Measurements from ENCODE around the gene KCNK10.

Gene KCNK10, protein sequence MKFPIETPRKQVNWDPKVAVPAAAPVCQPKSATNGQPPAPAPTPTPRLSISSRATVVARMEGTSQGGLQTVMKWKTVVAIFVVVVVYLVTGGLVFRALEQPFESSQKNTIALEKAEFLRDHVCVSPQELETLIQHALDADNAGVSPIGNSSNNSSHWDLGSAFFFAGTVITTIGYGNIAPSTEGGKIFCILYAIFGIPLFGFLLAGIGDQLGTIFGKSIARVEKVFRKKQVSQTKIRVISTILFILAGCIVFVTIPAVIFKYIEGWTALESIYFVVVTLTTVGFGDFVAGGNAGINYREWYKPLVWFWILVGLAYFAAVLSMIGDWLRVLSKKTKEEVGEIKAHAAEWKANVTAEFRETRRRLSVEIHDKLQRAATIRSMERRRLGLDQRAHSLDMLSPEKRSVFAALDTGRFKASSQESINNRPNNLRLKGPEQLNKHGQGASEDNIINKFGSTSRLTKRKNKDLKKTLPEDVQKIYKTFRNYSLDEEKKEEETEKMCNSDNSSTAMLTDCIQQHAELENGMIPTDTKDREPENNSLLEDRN

GRCh38 chr14:88323086-88323522 is at the start of gene KCNK10:
Gene KCNK10, minus strand, starts transcription at chr14:88323269. Its CDS starts 471 bp downstream, at chr14:88322798.
- DNase-seq, result peak; percentile 35

- DNase-seq, result no peak
Measured at GRCh38 chr14:88369496-88369895, 46.4 kb upstream of the KCNK10 start.

DNA sequence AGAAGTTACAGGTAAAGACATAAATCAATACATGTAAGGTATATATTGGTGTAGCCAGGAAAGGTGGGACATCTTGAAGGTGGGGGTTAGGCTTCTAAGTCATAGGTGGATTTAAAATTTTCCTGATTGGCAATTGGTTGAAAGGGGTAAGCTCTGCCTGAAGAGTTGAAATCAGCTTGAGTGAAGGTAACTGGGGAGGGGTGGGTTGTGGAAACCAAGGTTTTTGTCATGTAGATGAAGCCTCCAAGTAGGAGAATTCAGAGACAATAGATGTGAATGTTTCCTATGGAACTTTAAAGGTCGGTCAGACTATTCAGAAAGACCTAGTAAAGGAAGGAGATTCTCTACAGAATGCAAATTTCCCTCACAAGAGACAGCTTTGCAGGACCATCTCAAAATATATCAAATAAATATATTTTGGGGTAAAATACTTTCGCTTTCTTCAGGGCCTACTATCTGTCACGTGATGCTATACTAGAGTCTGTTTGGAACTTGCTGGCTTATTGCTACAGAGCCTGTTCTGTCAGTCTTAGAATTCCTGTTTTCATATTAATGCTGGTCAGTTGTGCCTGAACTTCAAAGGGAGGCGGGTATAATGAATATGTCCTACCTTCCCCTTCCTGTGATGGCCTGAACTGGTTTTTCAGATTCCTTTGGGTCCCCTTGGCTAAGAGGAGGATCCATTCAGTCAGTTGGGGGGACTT is 41.8 kb upstream of the KCNK10 start:
- DNase-seq, result no peak

DNA sequence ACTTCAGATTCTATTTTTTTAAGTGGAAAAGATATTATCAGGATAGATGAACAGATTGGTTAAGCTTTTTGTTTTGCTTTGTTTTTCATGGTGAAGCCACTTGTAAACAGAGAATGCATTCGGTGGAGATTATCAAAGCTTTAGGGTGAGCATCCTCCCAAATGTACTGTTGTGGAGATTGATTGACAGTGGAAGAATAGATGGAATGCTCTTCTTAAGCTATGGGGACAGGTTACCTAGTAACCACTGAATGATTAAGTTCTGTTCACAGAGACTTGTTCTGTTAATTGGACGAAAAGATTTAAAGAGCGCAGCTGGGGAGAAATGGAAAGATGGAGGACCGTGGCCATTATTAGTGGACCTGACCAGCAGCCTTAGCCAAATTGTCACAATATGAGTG is 40.6 kb upstream of the KCNK10 start:
- no peak for DNase-seq

- DNase-seq, result no peak
Measured at GRCh38 chr14:88359500-88359899, 36.4 kb upstream of the KCNK10 start.

DNA sequence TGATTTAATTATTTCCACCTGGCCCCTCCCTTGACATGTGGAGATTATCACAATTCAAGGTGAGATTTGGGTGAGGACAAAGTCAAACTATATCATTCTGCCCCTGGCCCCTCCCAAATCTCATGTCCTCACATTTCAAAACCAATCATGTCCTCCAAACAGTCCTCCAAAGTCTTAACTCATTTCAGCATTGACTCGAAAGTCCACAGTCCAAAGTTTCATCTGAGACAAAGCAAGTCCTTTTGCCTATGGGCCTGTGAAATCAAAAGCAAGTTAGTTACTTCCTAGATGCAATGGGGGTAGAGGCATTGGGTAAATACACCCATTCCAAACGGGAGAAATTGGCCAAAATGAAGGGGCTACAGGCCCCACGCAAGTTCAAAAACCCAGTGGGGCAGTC is 31.3 kb upstream of the KCNK10 start:
- no peak for DNase-seq

GRCh38 chr14:88352698-88353097 is 29.6 kb upstream of the KCNK10 start:
- DNase-seq, result no peak

DNA sequence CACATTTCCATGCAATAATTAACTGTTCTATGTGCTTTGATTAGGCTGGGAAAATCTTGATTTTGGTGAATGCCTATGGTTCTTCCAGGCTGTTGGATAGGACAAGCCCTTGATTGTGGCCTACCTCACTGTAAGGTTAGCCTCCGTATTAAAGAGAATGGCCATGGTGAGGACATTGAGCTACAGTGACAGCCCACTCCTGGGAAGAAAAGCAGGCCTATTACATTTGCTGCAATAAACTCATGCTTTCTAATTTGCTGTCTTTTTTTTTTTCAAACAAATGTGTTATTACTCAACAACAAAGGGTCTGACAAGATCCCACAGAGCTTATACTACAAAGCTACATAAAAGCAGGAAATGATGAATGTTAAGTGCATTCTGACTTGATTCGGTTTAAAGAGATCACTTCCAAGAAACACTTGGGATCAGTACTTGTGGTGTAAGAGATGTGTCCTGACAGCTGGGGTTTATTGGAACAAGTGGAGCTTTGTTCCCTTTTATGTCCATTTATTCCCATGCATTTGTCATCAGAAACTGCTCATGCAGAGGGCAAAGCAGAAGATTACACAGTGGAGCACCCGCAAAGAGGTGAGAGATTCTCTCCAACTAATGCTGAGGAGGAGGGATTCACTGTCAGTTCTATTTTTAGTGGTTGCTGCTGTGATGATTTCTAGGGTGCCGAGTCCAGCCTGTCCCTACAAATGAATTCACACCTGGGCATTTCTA is 29.1 kb upstream of the KCNK10 start:
- DNase-seq, result no peak

- no peak for DNase-seq
Measured at GRCh38 chr14:88348546-88348945, 25.5 kb upstream of the KCNK10 start.

- no peak for DNase-seq
Measured at GRCh38 chr14:88346048-88346639, 23.1 kb upstream of the KCNK10 start.

DNA sequence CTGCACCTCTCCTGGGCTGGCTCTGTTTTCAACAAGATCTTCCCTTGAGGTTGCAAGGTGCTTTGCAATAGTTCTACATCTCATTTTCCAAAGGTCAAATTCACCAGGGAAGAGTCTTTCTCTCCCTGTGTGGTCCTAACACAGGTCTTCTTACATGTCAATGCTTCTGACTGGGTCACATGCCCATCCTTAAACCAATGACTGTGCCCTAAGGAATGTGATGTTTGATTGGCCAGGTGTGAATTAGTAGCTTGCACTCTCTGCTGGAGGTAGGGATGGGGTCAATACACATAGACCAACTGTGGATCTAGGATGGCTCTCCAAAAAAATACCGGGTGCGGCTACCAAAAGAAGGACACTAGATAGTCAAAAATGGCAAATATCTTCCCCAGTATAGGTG is 19.9 kb upstream of the KCNK10 start:
- DNase-seq, result no peak

DNA sequence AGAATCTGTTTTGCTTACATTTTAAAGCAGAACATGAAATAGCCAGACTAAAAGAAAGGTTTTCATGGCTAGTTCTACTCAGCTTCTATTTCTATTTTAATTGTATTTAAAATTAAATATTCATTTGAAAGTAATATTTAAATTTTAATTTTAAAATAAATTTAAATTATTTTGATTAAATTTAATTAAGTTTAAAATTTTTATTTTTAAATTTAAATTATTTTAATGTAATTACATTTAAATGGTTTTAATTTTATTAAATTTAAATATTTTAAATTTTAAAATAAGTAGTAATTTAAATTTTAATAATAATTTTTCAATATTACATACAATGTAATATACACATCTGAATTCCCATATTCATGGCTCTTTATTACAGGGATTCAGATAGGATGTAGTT is 17.3 kb upstream of the KCNK10 start:
- no peak for DNase-seq

- no peak for DNase-seq
Measured at GRCh38 chr14:88333036-88333435, 10.0 kb upstream of the KCNK10 start.

GRCh38 chr14:88327497-88327896 is 4.4 kb upstream of the KCNK10 start:
- DNase-seq, result no peak

GRCh38 chr14:88326352-88327103 is 3.5 kb upstream of the KCNK10 start:
- DNase-seq, result no peak

- DNase-seq, result no peak
Measured at GRCh38 chr14:88325883-88326282, 2.8 kb upstream of the KCNK10 start.

DNA sequence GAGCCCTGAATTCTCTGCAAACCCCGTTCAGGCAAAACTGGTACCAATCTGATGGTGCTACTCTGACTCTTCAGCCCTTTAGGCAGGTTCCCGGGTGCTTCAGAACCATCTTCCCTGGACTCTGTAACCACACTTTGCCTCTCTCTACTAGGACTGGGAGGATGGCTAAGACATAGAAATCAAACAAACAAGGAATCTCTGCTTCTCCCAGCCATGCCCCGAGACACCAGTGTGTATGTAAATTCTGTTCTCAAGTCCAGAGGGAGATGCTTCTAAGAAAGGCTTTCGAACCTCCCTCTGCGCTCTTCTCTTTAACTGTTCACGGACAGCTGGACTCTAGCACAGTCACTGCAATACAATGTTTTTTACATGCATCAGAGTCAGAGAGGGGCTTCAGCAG is 1.9 kb upstream of the KCNK10 start:
- no peak for DNase-seq

- no peak for DNase-seq
Measured at GRCh38 chr14:88324491-88324890, 1.4 kb upstream of the KCNK10 start.

DNA sequence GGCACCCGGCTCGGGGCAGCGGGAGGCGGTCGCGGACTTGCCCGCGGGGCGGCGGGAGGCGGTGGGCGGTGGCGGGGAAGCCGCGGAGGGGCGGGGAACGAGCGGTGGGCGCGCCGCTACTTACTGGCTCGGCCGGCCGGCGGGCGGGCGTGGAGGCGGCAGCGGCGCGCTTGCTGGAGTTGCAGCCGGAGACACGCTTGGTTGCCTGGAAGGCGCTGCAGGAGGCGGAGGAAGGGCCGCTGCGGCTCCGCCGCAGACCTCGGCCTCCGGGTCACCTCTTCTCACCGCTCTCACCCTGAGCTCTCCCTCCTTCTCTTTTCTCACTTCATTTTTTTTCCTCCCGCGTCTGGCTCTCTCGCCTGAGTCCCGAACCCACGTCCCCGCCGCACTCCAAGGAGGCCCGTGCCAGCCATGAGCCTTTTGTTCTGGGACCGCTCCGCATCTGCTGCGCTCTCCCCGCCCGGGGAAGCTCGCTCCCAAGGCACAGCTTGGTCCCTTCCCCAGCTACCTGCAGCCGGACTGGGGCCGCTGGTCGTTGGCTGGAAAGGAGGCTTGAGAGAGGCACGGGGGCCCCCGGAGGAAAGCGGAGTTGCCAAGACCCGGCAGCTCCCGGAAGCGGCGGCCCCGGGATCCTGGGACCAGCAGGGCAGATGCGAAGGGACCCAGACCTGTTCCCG is 592 bp upstream of the KCNK10 start:
- peak; percentile 63 for DNase-seq

GRCh38 chr14:88322504-88323085 is 474 bp downstream of the KCNK10 start:
- DNase-seq, result no peak
